MV-4-11 (cell line): ENCODE results near the gene TMEM178B.

Experiments
- DNase-seq: peaks from one replicate; lab custom pipeline; 2025; lab: John Stamatoyannopoulos, UW

Gene TMEM178B

DNA sequence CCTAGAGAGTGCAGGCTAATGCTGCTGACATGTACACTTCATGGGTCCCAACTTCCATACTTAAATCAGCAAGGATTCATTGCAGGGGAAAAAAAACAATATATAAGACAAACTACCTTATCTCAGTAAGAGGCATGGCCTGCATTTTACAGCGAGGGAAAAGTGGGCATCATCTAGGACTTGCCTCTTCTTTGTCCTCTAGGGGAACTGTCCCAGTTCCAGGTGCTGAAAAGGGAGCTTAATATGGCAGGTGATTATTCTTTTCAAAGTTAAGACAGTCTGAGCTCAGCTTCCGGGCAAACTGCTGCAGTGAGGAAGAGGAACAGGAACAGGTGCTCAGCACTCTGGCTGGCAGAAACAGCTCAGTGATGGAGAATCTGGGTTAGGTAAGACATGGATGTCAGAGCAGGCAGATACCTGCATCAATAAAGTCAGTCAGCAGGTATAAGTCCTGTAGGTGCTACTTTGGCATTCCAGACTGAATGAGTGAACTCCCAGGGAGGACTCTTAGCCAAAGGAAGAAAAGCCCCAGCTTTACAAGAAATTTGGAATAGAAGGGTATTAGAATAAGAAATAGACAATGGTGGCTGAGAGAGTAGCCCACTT lies 147.2 kb downstream of the TMEM178B start:
- no peak for DNase-seq

DNA sequence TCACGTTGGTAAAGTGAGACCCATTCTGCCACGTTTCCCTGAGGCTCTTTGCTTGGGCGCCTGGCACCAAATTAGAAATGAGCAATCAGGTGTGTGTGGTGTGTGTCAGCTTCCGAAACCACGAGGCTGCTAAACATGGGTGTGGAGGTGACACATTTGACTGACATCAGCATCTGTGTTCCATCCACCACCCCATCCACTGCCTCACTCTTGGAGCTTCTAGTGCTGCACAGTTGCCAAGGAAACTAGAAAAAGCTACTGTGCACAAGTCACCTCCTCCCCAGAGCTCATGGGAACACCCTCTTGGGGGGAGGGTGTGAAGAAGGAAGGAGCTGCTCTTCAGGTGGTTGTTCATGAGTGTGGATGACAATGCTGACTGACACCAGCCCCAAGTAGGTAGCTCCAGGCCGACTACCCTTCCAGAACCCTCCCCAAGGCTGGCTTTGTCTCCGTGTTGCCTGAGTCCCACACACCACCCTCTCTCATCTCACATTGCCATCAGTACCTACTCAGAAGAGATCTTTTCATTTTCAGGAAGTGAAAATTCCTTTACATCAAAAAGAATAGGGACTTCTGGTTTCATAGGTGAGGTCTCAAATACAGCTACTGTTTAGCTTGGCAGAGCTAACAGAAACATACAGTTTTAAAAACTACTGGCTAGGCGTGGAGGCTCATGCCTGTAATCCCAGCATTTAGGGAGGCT lies 152.2 kb downstream of the TMEM178B start:
- DNase-seq = no peak

DNA sequence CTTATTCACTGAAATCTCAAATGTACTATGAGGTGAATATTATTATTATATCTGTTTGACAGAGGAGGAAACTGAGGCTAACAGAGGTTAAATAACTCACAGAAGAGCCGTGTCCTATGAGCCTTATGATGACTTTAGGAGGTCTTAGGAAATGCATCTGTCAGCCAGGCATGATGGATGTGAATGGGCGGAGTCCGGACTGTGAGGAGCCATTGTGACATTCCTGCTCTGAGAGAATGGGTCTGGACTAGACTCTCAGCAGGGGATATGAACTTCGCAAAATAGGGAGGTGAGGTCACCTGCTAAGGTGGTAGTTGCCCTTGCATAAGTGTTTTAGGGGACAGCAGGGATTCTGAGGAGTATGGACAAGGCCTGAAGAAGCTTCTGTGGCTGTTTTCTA lies 153.6 kb downstream of the TMEM178B start:
- DNase-seq = no peak

DNA sequence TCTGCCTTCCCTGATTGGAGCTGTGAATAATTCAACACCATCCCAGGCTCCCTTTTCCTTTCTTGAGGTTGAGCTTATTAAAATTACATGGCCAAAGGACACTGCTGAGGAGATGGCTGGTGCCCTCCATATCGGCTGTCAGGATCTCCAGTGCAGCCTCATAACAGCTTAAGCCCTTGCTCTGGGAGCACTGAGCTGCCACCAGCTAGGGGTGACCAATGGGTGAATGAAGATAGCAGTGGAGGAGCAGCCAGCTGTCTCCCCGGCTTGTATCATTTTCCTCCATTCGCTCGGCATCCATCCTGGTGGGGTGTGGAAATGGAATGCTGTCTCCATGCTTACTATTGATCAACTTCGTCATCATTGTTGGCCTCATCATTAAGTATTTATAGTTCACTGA lies 154.6 kb downstream of the TMEM178B start:
- DNase-seq = no peak

DNA sequence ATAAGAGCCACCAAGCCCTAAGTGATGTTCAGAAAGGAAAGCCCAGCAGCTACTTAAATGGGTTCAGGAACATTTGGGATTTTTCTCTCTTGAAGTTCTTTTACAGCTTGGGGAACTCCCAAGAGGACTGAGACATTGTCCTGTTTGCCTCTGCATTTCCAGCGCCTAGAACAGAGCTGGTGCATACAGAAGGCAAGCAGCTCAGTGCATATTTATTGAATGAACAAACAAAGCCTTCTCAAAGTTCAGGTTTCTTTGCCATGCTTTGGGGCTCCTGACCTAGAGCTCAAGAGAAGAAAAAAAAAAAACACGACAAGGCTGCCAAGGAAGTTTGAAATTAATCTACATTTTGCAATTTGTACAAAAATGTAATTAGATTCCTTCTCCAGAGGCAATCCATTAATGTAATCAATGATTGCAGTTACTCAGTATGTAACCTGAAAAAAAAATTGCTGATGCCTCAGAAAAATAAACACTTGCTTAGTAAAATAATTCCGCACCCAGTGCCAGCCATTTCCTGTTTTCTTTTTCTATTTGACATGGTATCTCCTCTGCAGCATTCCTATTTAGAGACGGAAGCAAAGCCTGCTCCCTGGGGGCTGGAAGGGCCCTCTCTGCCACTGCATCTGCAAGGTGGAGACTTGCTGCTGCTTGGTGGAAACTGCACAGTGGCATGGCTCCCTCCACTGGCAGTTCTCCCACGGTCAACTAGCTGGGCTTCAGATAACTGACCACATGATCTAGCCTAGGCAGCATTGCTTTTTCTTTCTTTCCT lies 157.3 kb downstream of the TMEM178B start:
- no peak for DNase-seq

DNA sequence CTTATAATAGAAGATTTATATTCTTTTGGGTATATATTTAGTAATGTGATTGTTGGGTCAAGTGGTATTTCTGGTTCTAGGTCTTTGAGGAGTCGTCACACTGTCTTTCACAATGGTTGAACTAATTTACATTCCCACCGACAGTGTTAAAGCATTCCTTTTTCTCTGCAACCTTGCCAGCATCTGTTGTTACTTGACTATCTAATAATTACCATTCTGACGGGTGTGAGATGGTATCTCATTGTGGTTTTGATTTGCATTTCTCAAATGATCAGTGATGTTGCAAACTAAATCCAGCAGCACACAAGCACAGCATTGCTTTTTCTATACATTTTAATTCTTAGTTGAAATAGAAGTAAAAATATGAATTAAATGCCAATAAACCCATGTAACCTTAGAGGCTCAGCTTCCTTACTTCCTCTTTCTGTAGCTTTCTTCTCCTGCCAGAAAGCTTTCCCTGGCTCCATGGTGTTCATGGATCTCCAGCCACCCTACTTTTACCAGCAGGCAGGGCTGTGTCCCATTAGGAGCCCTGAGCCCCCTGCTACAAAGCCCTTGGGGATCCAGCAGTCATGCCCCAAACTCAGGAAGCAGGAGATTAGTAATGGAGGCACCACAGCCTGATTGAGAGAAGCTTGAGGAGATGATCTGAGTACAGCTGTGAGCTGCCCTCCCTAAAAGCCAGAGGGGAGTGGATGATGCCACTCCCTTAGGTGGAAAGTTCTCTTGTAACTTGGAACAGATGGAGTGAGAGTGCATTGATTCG lies 158.6 kb downstream of the TMEM178B start:
- no peak for DNase-seq

DNA sequence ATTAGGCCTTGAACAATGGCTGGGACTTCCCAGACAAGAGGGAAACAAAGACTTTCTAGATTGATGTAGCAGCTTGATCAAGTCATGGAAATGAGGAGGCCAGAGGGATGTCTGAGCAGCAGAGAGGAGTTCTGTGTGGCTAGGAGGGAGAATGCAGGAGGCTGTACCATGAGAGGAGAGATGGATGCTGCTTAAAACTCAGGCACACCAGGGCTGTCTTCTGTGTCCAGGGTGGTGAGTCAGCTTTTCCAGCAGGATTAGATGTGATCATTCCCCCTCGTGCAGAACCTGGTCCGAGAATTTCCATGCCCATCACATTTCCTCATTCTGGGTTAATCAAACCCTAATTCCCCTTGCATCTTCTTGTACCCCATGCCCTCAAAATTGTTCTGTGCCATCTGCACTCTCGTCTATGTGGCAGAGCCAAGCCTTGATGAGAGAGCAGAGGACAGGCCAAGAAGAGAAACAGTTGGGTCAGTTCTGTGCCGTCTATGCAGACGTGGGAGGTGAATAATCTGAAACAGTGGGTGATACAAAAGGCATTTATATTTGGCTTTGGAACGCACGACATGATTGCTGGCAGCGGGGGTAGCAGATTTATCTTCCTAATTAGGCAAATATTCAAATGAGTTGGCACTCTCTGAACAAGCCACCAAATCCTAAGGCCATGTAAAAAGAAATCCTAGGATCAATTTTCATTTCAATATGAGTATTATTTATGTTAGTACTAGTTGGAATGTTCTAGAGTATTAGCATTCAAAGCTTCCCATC lies 160.7 kb downstream of the TMEM178B start:
- DNase-seq = no peak

DNA sequence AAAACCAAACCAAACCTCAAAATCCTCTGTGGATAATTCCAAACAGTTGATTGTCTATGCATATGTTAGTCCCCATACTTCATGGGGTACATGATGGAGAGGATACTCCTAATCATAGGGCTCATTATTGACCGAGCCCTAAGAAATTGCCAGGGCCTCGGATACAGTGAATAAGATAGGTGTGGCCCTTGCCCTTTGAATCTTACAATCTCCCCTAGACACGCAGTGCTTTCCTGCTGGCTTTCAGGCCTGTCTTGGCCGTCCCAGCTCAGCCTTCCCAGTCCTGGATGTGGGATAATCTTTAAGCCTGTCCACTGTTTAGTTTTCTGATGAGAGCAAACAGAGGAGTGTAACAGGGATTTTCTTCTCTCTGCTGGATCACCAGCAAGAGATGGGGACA lies 161.8 kb downstream of the TMEM178B start:
- DNase-seq = no peak

DNA sequence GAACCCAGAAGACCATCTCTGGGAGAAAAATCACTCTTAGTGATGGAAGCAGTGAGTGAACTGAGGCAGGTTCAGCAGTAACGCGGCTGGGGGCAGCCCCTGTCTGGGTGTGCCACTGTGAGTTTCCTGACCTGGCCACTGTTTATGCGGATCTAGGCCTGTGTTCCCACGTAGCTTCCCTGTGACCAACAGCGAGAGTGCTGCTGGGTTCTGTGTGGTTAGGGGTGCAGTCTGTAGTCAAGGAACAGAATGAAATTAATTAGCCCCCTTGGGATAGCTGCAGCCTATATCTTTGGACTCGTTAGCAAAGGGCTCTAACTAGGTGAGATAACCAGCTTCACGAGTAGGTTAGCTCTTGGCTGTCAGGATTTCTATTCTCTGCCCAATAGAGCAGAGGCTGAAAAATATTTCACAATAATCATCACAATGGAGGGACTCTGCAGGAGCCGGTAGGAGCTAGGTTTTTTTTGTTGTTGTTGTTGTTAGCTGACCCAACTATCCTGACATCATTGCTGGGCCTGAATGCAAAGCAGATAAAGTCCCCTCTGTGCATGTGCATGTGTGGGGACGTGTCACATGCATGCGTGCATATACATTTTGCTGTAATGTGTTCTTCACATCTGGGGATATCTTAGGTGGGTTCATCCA lies 164.9 kb downstream of the TMEM178B start:
- no peak for DNase-seq

DNA sequence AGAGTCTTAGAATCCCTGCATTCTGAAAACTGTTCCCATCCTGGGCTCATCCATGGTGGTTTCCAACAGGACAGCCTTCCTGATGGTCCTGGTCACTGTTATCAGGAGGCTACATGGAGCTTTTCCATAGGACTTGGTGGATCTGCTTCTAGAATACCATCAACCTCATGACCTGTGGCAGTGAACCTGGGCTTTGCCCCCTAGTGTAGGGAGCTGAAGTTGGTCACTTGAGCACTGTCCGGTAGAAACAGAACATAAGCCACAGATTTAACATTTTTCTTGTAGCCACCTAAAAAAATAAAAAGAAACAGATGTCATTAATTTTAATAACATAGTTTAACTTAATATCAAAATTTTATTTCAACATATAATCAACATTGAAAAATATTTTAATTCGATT lies 165.8 kb downstream of the TMEM178B start:
- DNase-seq = no peak

DNA sequence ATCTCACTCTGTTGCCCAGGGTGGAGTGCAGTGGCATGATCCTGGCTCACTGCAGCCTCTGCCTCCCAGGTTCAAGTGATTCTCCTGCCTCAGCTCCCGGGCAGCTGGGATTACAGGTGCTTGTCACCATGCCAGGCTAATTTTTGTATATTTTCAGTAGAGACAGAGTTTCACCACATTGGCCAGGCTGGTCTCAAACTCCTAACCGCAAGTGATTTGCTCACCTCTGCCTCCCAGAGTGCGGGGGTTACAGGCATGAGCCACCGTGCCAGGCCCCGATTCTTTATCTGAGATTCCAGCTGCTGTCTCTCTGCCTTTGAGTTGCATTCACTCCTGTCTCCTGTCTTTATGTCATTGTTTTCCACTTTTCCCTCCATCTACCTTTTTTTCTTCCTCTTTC lies 168.7 kb downstream of the TMEM178B start:
- no peak for DNase-seq

DNA sequence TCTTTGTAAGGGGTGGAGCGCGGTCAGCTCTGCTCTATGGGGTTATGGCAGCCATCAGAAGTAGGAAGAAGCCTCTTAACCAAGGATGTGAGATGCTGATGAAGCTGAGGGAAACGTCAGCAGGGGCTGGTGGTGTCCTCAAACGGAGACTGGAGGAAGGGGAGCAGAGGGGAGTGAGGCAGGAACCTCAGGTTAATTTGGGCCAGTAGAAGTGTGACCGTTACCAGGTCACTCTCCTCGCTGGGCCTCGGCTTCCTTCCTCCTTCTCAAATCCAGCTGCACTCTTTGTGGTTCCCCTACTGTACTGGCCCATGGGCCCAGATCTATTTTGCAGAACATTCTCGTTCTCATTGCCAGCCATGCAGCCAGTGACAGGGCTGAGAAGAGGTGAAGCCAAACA lies 169.5 kb downstream of the TMEM178B start:
- DNase-seq = no peak

DNA sequence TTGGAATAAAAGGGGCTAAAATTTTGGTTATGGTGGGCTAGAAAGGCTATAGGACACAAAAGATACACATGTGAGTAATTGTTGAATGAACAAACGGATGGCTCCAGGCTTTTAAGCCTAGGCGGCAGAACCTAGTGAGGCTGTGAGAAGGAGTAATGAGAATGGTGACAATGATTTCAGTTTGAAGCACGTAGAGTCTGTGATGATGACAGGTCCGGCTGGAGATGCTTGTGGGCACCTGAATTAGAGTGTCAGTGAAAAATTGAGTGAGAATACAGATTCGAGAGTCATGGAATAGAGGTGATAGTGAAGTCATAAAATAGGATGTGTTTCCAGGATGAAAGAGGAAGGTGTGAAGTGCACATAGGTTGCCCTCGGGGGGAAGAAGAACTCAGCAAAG lies 170.6 kb downstream of the TMEM178B start:
- DNase-seq = no peak

DNA sequence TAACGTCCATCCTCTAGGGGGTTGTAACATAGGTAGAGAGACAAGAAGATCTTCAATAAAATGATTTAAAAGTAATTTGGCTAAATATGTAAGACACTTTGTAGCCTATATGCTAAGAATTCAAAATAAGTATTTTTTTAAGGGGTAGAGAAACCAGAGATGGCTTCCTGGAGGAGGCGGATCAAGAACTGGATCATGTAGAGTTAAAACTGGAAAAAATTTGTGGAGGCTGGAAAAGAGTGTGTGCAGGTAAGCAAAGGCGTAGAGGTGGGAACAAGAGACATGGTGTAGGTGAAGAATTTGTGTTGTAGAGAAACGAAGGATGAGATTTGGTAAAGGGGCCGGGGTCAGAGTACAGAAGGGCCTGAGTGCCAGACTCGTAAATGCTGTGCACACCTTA lies 172.6 kb downstream of the TMEM178B start:
- no peak for DNase-seq

DNA sequence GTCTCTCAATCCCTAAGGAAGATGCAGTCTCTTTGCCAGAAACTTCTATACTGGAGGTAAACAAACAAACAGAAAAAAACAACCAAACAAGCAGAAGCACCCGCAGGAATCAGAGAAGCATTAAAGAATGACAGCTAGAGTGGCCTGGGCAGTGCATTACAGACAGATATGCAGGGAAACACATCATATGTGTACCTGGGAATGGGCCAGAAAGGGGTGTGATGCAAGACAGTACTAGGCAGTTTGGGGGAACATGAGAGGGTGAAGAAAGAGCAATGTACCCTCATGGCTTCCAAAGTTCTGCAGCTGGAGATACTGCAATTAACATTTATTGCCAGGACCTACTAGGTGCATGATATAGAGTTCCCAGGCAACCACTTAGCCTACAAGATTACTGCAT lies 177.3 kb downstream of the TMEM178B start:
- no peak for DNase-seq

DNA sequence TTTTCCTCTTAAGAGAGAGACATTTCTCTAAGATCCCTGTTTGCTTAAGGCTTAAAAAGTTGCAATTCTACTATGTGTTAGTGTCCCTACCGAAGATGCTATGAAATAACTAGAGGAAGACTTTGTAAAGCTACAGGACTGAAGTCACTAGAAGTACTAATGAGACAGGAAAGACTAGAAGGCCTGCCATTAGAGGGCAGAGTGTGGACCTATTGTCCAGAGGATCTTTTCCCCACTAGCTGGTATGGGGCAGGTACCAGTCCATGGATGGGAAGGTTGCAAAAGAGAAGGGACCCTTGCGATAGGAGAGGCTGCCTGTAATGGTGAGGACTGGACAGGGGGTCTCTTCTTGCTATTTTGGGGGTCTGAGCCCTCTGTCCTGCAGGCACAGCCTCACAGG lies 178.1 kb downstream of the TMEM178B start:
- no peak for DNase-seq

DNA sequence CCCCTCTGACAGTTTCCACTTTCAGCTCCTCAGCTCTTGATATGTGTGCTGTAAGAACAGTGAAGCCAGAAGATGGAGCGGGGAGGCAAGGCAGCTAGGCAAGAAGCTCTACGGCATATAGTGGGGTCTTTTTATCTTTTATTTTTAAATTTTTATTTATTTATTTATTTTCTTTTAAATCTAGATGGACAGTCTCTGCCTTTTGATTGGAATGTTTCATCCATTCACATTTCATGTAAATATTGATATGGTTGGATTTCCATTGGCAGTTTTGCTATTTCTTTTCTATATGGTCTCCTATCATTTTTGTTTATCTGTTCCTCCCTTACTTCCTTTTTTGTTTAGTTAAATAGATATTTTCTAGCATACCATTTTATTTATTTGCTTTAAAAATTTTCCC lies 183.7 kb downstream of the TMEM178B start:
- DNase-seq = no peak

DNA sequence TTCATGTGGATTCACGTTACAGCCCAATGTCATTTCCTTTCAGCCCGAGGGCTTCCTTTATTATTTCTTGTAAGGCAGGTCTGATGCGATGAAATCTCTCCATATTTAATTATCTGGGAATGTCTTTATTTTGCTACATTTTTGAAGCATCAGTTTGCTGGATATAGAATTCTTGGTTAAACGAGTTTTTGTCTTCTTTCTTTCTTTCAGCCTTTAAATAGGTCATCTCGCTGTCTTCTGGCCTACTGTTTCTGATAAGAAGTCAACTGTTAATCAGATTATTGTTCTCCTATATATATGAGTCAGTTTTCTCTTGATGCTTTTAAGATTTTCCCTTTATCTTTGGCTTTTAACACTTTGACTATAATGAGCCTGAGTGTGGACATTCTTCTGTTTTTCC lies 184.7 kb downstream of the TMEM178B start:
- no peak for DNase-seq

DNA sequence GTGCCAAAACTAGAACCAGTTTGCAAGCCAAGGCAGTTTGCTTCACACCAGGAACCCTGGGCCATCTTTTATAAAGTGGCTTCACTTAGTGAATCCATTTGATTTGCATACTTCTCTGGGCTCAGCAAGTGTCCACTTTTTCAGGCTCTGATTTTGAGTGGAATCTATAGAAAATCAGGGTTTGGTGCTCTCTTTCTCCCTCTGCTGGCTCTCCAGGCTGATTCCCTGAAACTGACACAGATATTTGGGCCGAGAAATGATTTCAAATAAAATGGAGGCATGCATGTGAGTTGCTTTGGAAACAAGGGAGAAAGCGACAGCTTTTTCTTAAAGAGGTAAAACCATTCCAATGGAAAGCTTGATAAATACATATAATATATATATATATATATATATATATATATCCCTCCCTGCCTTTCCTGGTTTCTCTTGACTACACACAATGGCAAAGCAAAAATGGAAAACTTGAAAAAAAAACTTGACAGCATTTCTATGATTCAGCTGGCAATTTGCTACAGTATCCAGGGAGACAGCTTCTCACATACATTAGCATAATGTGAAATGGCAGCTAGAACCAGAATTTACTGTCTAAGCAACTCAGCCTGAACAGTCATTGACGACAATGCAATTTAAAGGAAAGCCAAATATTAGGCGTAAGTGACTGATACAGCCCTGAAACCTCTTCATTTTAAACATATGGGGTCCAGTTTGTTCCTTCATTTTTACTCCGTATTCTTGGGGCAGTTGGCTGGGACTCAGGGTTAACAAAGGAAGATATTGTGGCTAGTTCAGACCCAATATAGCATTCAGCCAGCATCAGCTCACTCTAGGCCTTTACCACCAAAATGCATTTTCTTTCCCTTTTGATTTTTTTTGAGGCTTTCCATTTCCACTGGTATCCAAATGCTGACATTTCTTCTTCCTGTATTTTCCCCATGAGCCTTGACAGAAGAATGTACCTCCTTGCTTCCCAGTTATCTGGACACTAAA lies 188.5 kb downstream of the TMEM178B start:
- no peak for DNase-seq

DNA sequence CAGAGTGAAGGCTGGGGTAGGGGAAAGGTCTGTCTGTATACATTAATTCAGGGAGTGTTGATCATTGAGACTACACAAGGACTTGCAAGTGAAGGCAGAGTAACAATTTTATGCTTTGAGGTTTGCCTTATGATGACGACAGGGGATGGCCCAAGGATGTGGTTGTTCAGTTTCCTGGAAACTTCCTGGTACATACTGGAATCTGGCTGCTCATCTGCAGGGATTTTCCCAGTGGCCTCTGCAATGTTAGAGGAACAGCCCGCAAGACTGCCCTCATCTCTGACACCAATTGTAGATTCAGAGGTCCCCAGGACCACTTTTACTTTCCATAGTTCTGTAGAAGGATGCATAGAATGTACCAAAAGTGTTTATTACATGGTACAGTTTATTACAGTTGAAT lies 189.6 kb downstream of the TMEM178B start:
- DNase-seq = no peak
